ENCODE measurements around the gene CPLX4. TPM values are rescaled to one million over a fixed set of nuclear protein-coding genes. Genes with fewer than 3 reads are reported as not detected.
A peak's percentile ranks its signal among the peaks of the same experiment; 100 is the strongest.

Gene CPLX4
- total and polyA plus RNA-seq, 2 of the 8 experiments (the other 6 are each of a cell fraction or from before 2014, with no cell fraction given): not detected

GRCh38 chr18:59275406-59275949 is 43.0 kb downstream of the CPLX4 start:
- no peak overlapping the region for H3K4ac ChIP-seq (replicated peaks; ENCODE audit: insufficient read length, low read depth, low read length)
- no peak overlapping the region for H2AFZ ChIP-seq (ENCODE audit: low read length)
- no peak overlapping the region for H3K27ac ChIP-seq (ENCODE audit: low read depth, low read length)
- H2BK12ac ChIP-seq (ENCODE audit: low read depth, low read length): no peak overlapping the region
- no peak overlapping the region; the same call in 1 of the 2 replicates for H3K18ac ChIP-seq (ENCODE audit: extremely low read depth, low read length)
- H4K5ac ChIP-seq (ENCODE audit: insufficient read length, low read depth, low read length): no peak overlapping the region
- no peaks in the 10 kb centered on the region for H3K9me3 ChIP-seq (ENCODE audit: insufficient read depth in 2 of 2, low read depth in 1 of 2, low read length in 1 of 2)
- H3K14ac ChIP-seq (ENCODE audit: insufficient read length): no peak overlapping the region
- peak overlapping the region in 3 of 4 experiments; percentile 11 to 48 (median 11); a peak in 5 of 8 replicates for H3K4me3 ChIP-seq (ENCODE audit: extremely low read depth in 1 of 4, insufficient read depth in 2 of 4, low read depth in 3 of 4, low read length in 4 of 4)
- peaks cover 6 to 19% (median 14%) of the 10 kb centered on the region in 4 experiments; a peak in 6 of 7 replicates for H3K4me1 ChIP-seq (replicated peaks in 1 of 4; ENCODE audit: control insufficient read depth in 3 of 4, insufficient read depth in 4 of 4, low read length in 3 of 4)
- H3K36me3 ChIP-seq (ENCODE audit: control insufficient read depth in 2 of 4, insufficient read depth in 4 of 4, low read length in 3 of 4): no peaks in the 10 kb centered on the region; a peak in 2 of 8 replicates
- H2BK120ac ChIP-seq (replicated peaks; ENCODE audit: low read depth, low read length): no peak overlapping the region
- H2BK15ac ChIP-seq (ENCODE audit: low read length): no peak overlapping the region
- H3K79me1 ChIP-seq (ENCODE audit: low read depth, low read length): no peaks in the 10 kb centered on the region
- FAIRE-seq: no peak
- no peak overlapping the region for H4K91ac ChIP-seq (replicated peaks; ENCODE audit: insufficient read length, low read length)
- H2AK5ac ChIP-seq (ENCODE audit: low read depth, low read length): no peak overlapping the region
- no peak overlapping the region for H3K56ac ChIP-seq (replicated peaks; ENCODE audit: insufficient read length, low read depth, low read length)
- H3K23me2 ChIP-seq (ENCODE audit: low read depth, low read length): peaks cover 14% of the 10 kb centered on the region; the same call in 1 of the 2 replicates
- TF ChIP-seq HDAC2 (IDR thresholded peaks at IDR 0.05; ENCODE audit: borderline replicate concordance in 1 of 2, low read depth in 2 of 2, low read length in 2 of 2) (0 out of 4 replicates have a peak, but pooled peaks of 1 of the 2 experiments have one; percentile 27), RBBP5 (IDR thresholded peaks at IDR 0.05; ENCODE audit: borderline replicate concordance, low read depth, low read length) (no peak)
- ChIA-PET CTCF (ENCODE audit: partially characterized antibody) (interaction anchor here (0.7 to 15.5 kb wide), 11 partner anchors 8 to 127 kb away, joined by 3 to 129 read pairs (median 7); partner anchors contain the start of gene GRP), POLR2A (ENCODE audit: partially characterized antibody) (interaction anchor here (0.9 to 1.6 kb wide), 4 partner anchors 10 to 84 kb away, joined by 3 to 11 read pairs (median 6); partner anchors contain the start of gene LMAN1)
- DNase-seq (ENCODE audit: low read depth in 1 of 2, low spot score in 2 of 2): peak in 1 of 2 experiments; percentile 46
- no peak overlapping the region for H2BK5ac ChIP-seq (ENCODE audit: low read depth, low read length)
- no peak overlapping the region for H2BK20ac ChIP-seq (ENCODE audit: low read length)
- H3K23ac ChIP-seq (ENCODE audit: insufficient read length): no peak overlapping the region
- peaks cover 50 to 82% (median 68%) of the 10 kb centered on the region in 4 experiments for H3K27me3 ChIP-seq (replicated peaks in 1 of 4; ENCODE audit: control insufficient read depth in 3 of 4, extremely low read depth in 1 of 4, insufficient read depth in 3 of 4, low read length in 3 of 4)
- H4K20me1 ChIP-seq (replicated peaks in 1 of 2; ENCODE audit: control insufficient read depth in 1 of 2, insufficient read depth in 2 of 2, low read length in 2 of 2): peaks cover 12% of the 10 kb centered on the region in 2 experiments
- no peaks in the 10 kb centered on the region for H3K79me2 ChIP-seq (ENCODE audit: control insufficient read depth in 1 of 2, insufficient read depth in 2 of 2, low read length in 2 of 2)
- peak overlapping the region; percentile 60 to 70 for H3K4me2 ChIP-seq (ENCODE audit: insufficient read depth in 1 of 2, low read depth in 2 of 2, low read length in 2 of 2)
- 8% methylated on average over 6 of the region's 6 CpGs; no CpG with 5 or more reads in 1 of the 2 experiments for WGBS, 2 experiments (ENCODE audit: extremely low coverage in 1 of 2, insufficient coverage in 1 of 2, insufficient read length in 1 of 2, insufficient replicate concordance in 2 of 2, low coverage in 1 of 2, low lambda C conversion rate in 2 of 2, missing lambda C conversion rate in 1 of 2)
- H3K9ac ChIP-seq (replicated peaks in 1 of 4; ENCODE audit: extremely low read depth in 1 of 4, low read depth in 3 of 4, low read length in 3 of 4): no peak overlapping the region
- no peak overlapping the region for H4K8ac ChIP-seq (ENCODE audit: extremely low read depth, insufficient read depth, low read length)

Data from H1 (cell line).